GM12873 (cell line): Measurements from ENCODE around the gene TMEM42.

Experiments used
- CTCF ChIP-seq: IDR thresholded peaks from 2 replicates; pipeline ENCODE4 v1.5.1; 2012; ENCODE audit warnings: low read depth, mild to moderate bottlenecking, moderate library complexity, low read length, control low read depth; ENCODE audit not compliant: insufficient read depth; ENCODE audit errors: missing control alignments

Gene TMEM42

GRCh38 chr3:44883213-44883955 lies 21.7 kb downstream of the TMEM42 start:
- TF ChIP-seq CTCF, result no peak

- no peak for TF ChIP-seq CTCF
Observed at GRCh38 chr3:44883999-44884431, 22.3 kb downstream of the TMEM42 start.

- TF ChIP-seq CTCF, result no peak
Observed at GRCh38 chr3:44885618-44886017, 23.9 kb downstream of the TMEM42 start.

GRCh38 chr3:44886561-44886960 lies 24.8 kb downstream of the TMEM42 start:
- TF ChIP-seq CTCF, result no peak

GRCh38 chr3:44887101-44887500 lies 25.4 kb downstream of the TMEM42 start:
- TF ChIP-seq CTCF, result no peak

GRCh38 chr3:44890258-44890657 lies 28.5 kb downstream of the TMEM42 start:
- no peak for TF ChIP-seq CTCF

GRCh38 chr3:44890852-44891251 lies 29.1 kb downstream of the TMEM42 start:
- TF ChIP-seq CTCF, result no peak

GRCh38 chr3:44892689-44893088 lies 31.0 kb downstream of the TMEM42 start:
- no peak for TF ChIP-seq CTCF
